K562 (cell line): ENCODE measurements around the gene EML5.

Experiments used
- ATF1 ChIP-seq, 2 experiments: fragments of 450-650 bp in 1 of 2; IDR thresholded peaks; 2 replicates each; pipeline ENCODE4 v1.6.1; 2016; ENCODE audit warnings: missing compliant biosample characterization in 1 of 2, missing genetic modification characterization in 1 of 2
- ATF6 ChIP-seq: sonication (generic); formaldehyde crosslinking; IDR thresholded peaks from 2 replicates; pipeline ENCODE4 v1.4.0; 2020; ENCODE audit warnings: mild to moderate bottlenecking, missing genetic modification reagents
- CTCF ChIP-seq, 3 experiments: IDR thresholded peaks in 2 of 3; conservative IDR thresholded peaks in 1 of 3; 2 replicates each; pipeline ENCODE4 v1.5.1; 2011 to 2012; ENCODE audit warnings: low read length in 3 of 3, mild to moderate bottlenecking in 3 of 3, control low read depth in 2 of 3, improper control_type of control experiment in 1 of 3, inconsistent platforms in 1 of 3, low read depth in 1 of 3, mixed read lengths in 1 of 3, moderate library complexity in 1 of 3; ENCODE audit not compliant: insufficient read depth in 2 of 3
- GTF2F1 ChIP-seq: IDR thresholded peaks from 2 replicates; pipeline ENCODE4 v1.6.1; 2011; ENCODE audit warnings: low read depth, low read length, improper control_type of control experiment
- IRF1 ChIP-seq: sonication (generic); formaldehyde crosslinking; IDR thresholded peaks from 2 replicates; pipeline ENCODE4 v1.8.0; 2022; ENCODE audit warnings: missing genetic modification reagents, mild to moderate bottlenecking, borderline replicate concordance
- IRF2 ChIP-seq: sonication (generic); formaldehyde crosslinking; IDR thresholded peaks from 2 replicates; pipeline ENCODE4 v1.8.1; 2022; ENCODE audit warnings: mild to moderate bottlenecking, missing genetic modification reagents
- MEF2D ChIP-seq: conservative IDR thresholded peaks from 2 replicates; pipeline ENCODE4 v1.6.1; 2016; ENCODE audit warnings: low read depth, missing genetic modification characterization, missing compliant biosample characterization
- MYNN ChIP-seq, 2 experiments: sonication (generic); formaldehyde crosslinking in 1 of 2; IDR thresholded peaks; 2 replicates each; pipeline versions ENCODE4 v1.5.0 to v1.6.1; 2016 to 2020; ENCODE audit warnings: antibody characterized with exemption in 1 of 2, missing genetic modification reagents in 1 of 2
- NFIC ChIP-seq: fragments of 450-650 bp; IDR thresholded peaks from 2 replicates; pipeline ENCODE4 v1.6.1; 2017; ENCODE audit warnings: mild to moderate bottlenecking, inconsistent platforms
- SIN3A ChIP-seq, 2 experiments: fragments of 150-350 bp in 1 of 2; IDR thresholded peaks; 2 replicates each; pipeline ENCODE4 v1.6.1; 2011 to 2016; ENCODE audit warnings: borderline replicate concordance in 2 of 2, low read depth in 2 of 2, low read length in 2 of 2, mild to moderate bottlenecking in 2 of 2, moderate library complexity in 2 of 2; ENCODE audit not compliant: control insufficient read depth in 1 of 2
- ZEB2 ChIP-seq: fragments of 450-650 bp; IDR thresholded peaks from 2 replicates; pipeline ENCODE4 v1.6.1; 2016
- TF ChIP-seq, protein P1 (sequence below): sonication (generic); formaldehyde crosslinking; IDR thresholded peaks from 2 replicates; pipeline ENCODE4 v1.8.1; 2022; ENCODE audit warnings: missing genetic modification reagents

DNA sequence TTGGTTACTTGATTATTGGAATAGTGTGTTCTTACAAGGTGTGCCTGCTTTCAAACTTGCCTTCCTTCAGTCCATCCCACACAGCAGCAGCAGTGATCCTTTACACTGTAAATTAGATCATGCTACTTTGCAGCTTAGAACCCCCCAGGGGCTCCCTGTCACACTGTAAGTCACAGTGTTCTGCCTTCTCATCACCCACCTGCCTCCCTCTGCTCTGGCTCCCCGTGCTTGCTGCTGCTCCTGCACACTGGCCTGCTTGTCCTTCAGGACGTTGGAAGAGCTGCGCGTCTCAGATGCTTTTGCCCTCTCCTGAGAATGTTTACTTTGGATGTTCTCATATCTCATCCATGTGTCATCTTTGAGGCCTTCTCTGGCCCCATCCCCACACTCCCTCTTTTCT, 202.6 kb downstream of the EML5 start:
- TF ChIP-seq ATF6 (CRISPR knock-in tag) (no peak), SIN3A (IDR thresholded peaks at IDR 0.05; ENCODE audit: borderline replicate concordance in 2 of 2, control insufficient read depth in 1 of 2, low read depth in 2 of 2, low read length in 2 of 2) (no peak), GTF2F1 (no peak), MEF2D (tag) (no peak), NFIC (no peak), MYNN (IDR thresholded peaks at IDR 0.05) (no peak), MYNN (CRISPR knock-in tag; IDR thresholded peaks at IDR 0.05) (no peak), IRF1 (no peak), ZEB2 (no peak), IRF2 (CRISPR knock-in tag) (no peak), ATF1 (CRISPR knock-in tag; IDR thresholded peaks at IDR 0.05) (no peak), ATF1 (tag; IDR thresholded peaks at IDR 0.05) (no peak), CTCF (IDR thresholded peaks at IDR 0.05 in 2 of 3, conservative IDR thresholded peaks at IDR 0.05 in 1 of 3; ENCODE audit: insufficient read depth in 2 of 3, low read depth in 1 of 3, low read length in 3 of 3) (no peak)
- TF ChIP-seq, protein P1, sequence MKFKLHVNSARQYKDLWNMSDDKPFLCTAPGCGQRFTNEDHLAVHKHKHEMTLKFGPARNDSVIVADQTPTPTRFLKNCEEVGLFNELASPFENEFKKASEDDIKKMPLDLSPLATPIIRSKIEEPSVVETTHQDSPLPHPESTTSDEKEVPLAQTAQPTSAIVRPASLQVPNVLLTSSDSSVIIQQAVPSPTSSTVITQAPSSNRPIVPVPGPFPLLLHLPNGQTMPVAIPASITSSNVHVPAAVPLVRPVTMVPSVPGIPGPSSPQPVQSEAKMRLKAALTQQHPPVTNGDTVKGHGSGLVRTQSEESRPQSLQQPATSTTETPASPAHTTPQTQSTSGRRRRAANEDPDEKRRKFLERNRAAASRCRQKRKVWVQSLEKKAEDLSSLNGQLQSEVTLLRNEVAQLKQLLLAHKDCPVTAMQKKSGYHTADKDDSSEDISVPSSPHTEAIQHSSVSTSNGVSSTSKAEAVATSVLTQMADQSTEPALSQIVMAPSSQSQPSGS (CRISPR knock-in tag): no peak
